DND-41 (cell line): Measurements from ENCODE around the gene MEIOC.

Source experiments
- ATAC-seq: fragments of 200-7000 bp; cut with Tn5 transposase; 3 replicates; pipeline ENCODE4 v1.9.1; 2021; ENCODE audit warnings: low read depth; ENCODE audit not compliant: insufficient read depth
- DNase-seq: peaks from one replicate; pipeline ENCODE4 v3.0.0-alpha.2; 2020
- H2AFZ ChIP-seq: 2 replicates; pipeline ENCODE4 v1.6.0; 2012; ENCODE audit warnings: low read depth, low read length
- H3K27ac ChIP-seq: 2 replicates; pipeline ENCODE4 v1.5.1; 2012; ENCODE audit warnings: low read length, inconsistent platforms
- H3K27me3 ChIP-seq: fragments of 200-600 bp; sonication (generic); 2 replicates; pipeline ENCODE4 v1.6.0; 2012; ENCODE audit warnings: low read length, mild to moderate bottlenecking, inconsistent platforms; ENCODE audit not compliant: insufficient read depth, poor library complexity
- H3K36me3 ChIP-seq: 2 replicates; pipeline ENCODE4 v1.5.1; 2012; ENCODE audit warnings: low read length, inconsistent platforms; ENCODE audit not compliant: insufficient read depth
- H3K4me1 ChIP-seq: 2 replicates; pipeline ENCODE4 v1.5.1; 2012; ENCODE audit warnings: mild to moderate bottlenecking, low read length; ENCODE audit not compliant: insufficient read depth
- H3K4me2 ChIP-seq: 2 replicates; pipeline ENCODE4 v1.6.0; 2012; ENCODE audit warnings: mild to moderate bottlenecking, moderate library complexity, low read length, inconsistent platforms; ENCODE audit not compliant: insufficient read depth
- H3K4me3 ChIP-seq, 2 experiments: fragments of 200-600 bp in 1 of 2; shearing (Covaris generic) in 1 of 2; 2 replicates each; pipeline ENCODE4 v1.5.1; 2012 to 2016; ENCODE audit warnings: inconsistent platforms in 2 of 2, low read length in 2 of 2, mild to moderate bottlenecking in 2 of 2, low read depth in 1 of 2, moderate library complexity in 1 of 2
- H3K79me2 ChIP-seq: 2 replicates; pipeline ENCODE4 v1.6.0; 2012; ENCODE audit warnings: low read length, inconsistent platforms; ENCODE audit not compliant: insufficient read depth
- H3K9ac ChIP-seq: 2 replicates; pipeline ENCODE4 v1.6.0; 2012; ENCODE audit warnings: low read depth, mild to moderate bottlenecking, inconsistent platforms, low read length, moderate library complexity
- H3K9me3 ChIP-seq: 2 replicates; pipeline ENCODE4 v1.5.1; 2012; ENCODE audit warnings: low read length, moderate library complexity, mild to moderate bottlenecking, inconsistent platforms; ENCODE audit not compliant: insufficient read depth, severe bottlenecking
- H4K20me1 ChIP-seq: 2 replicates; pipeline ENCODE4 v1.6.0; 2012; ENCODE audit warnings: low read length; ENCODE audit not compliant: insufficient read depth
- EZH2 ChIP-seq: IDR thresholded peaks from 3 replicates; pipeline ENCODE4 v1.6.1; 2012; ENCODE audit warnings: borderline replicate concordance, low read depth, mild to moderate bottlenecking, moderate library complexity, low read length, inconsistent platforms; ENCODE audit not compliant: severe bottlenecking
- TF ChIP-seq, protein P1 (sequence below): IDR thresholded peaks from 2 replicates; pipeline ENCODE4 v1.5.1; 2012; ENCODE audit warnings: borderline replicate concordance, low read length, moderate library complexity, mild to moderate bottlenecking; ENCODE audit not compliant: poor library complexity, severe bottlenecking; ENCODE audit errors: extremely low read depth

Gene MEIOC

GRCh38 chr17:44608727-44609435 lies 47.4 kb upstream of the MEIOC start:
- Histone ChIP-seq H4K20me1 (no peaks in the 10 kb centered on the region), H3K79me2 (no peaks in the 10 kb centered on the region), H3K27ac (no peak overlapping the region), H3K4me1 (no peaks in the 10 kb centered on the region), H3K9me3 (no peaks in the 10 kb centered on the region), H2AFZ (no peak overlapping the region), H3K4me3 (no peak overlapping the region), H3K36me3 (no peaks in the 10 kb centered on the region), H3K27me3 (peaks cover 10% of the 10 kb centered on the region), H3K9ac (no peak overlapping the region), H3K4me2 (no peak overlapping the region)
- TF ChIP-seq, protein P1, sequence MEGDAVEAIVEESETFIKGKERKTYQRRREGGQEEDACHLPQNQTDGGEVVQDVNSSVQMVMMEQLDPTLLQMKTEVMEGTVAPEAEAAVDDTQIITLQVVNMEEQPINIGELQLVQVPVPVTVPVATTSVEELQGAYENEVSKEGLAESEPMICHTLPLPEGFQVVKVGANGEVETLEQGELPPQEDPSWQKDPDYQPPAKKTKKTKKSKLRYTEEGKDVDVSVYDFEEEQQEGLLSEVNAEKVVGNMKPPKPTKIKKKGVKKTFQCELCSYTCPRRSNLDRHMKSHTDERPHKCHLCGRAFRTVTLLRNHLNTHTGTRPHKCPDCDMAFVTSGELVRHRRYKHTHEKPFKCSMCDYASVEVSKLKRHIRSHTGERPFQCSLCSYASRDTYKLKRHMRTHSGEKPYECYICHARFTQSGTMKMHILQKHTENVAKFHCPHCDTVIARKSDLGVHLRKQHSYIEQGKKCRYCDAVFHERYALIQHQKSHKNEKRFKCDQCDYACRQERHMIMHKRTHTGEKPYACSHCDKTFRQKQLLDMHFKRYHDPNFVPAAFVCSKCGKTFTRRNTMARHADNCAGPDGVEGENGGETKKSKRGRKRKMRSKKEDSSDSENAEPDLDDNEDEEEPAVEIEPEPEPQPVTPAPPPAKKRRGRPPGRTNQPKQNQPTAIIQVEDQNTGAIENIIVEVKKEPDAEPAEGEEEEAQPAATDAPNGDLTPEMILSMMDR = no peak
- no peak for TF ChIP-seq EZH2
- DNase-seq (no peak), ATAC-seq (no peak)

DNA sequence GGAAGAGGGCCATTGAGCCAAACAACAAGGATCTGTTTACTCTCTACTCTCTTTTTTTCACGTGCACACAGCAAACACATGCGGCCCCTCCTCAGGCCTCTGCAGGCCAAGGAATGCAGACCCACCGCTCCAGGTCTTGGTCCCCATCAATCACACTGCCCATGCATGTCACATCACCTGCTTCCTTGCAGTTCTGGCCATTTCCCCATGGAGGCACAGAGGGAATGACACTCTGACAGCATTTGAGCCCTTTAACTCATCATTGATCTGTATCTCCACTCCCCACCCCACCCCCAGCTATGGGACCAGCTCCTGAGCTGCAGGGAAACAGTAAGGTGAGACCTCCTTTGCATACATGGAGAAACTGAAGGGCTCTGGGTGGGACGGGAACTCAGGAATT lies 45.9 kb upstream of the MEIOC start:
- Histone ChIP-seq H3K36me3 (no peaks in the 10 kb centered on the region), H3K27ac (no peak overlapping the region), H3K4me3 (no peak overlapping the region), H2AFZ (no peak overlapping the region), H4K20me1 (no peaks in the 10 kb centered on the region), H3K9ac (no peak overlapping the region), H3K4me2 (no peak overlapping the region), H3K4me1 (no peaks in the 10 kb centered on the region), H3K27me3 (peaks cover 5% of the 10 kb centered on the region), H3K79me2 (no peaks in the 10 kb centered on the region), H3K9me3 (no peaks in the 10 kb centered on the region)
- no peak for TF ChIP-seq EZH2
- TF ChIP-seq, protein P1 = no peak
- ATAC-seq (no peak), DNase-seq (no peak)

DNA sequence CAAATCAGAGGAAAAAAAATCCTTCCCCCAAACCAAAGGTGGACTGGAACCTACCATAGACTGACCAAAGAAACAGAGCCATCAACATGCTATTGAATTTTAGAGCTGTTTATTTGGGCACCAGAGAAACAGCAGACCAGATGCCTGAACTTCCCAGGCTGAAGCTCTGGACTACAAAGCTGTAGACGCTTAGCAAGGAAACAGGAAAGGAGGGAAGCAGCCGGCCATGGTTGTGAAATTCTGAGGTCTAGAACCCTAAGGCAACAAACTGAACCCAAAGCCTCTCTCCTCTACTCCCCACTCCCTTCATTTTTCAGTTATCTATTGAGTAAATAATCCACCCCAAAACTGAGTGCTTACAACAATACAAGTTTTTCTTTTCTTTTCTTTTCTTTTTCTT lies 45.4 kb upstream of the MEIOC start:
- no peak overlapping the region for H2AFZ ChIP-seq
- H3K4me3 ChIP-seq = no peak overlapping the region
- H3K4me2 ChIP-seq = no peak overlapping the region
- peaks cover 5% of the 10 kb centered on the region for H3K27me3 ChIP-seq
- H4K20me1 ChIP-seq = no peaks in the 10 kb centered on the region
- TF ChIP-seq, protein P1 = no peak
- TF ChIP-seq EZH2 = no peak
- no peaks in the 10 kb centered on the region for H3K4me1 ChIP-seq
- ATAC-seq = no peak
- H3K9me3 ChIP-seq = no peaks in the 10 kb centered on the region
- no peak overlapping the region for H3K27ac ChIP-seq
- H3K9ac ChIP-seq = no peak overlapping the region
- no peak for DNase-seq
- no peaks in the 10 kb centered on the region for H3K36me3 ChIP-seq
- H3K79me2 ChIP-seq = no peaks in the 10 kb centered on the region
